22Rv1 (cell line): ENCODE data around the gene PLCB1.

ENCODE experiments used
- H3K27ac ChIP-seq: fragments of 450-650 bp; 2 replicates; pipeline ENCODE4 v1.5.1; 2017
- ZFX ChIP-seq: fragments of 450-650 bp; IDR thresholded peaks from 2 replicates; pipeline ENCODE4 v1.6.1; 2017; ENCODE audit warnings: antibody characterized with exemption, borderline replicate concordance
- TF ChIP-seq, protein P1 (sequence below): fragments of 450-650 bp; IDR thresholded peaks from 2 replicates; pipeline ENCODE4 v1.5.1; 2017; ENCODE audit warnings: mild to moderate bottlenecking

Gene PLCB1

DNA sequence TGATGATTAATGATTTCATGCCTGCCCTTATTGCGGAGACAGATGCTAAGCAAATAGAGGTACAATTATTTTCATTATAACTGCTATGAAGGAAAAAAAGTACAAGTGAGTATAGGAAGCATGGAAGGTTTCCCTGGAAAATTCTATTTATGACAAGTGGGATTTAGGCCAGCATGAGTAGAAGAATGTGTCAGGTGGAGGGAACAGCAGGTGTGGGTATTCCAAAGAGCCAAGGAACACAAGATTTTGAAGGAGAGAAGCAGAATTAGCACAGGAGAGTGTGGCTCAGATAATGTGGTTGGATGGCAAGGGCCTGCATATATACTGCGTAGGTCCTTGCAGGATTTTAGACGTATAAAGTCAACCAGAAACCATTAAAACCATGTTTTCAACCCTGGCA lies 11.4 kb downstream of the PLCB1 start:
- H3K27ac ChIP-seq: no peak overlapping the region
- no peak for TF ChIP-seq ZFX
- TF ChIP-seq, protein P1, sequence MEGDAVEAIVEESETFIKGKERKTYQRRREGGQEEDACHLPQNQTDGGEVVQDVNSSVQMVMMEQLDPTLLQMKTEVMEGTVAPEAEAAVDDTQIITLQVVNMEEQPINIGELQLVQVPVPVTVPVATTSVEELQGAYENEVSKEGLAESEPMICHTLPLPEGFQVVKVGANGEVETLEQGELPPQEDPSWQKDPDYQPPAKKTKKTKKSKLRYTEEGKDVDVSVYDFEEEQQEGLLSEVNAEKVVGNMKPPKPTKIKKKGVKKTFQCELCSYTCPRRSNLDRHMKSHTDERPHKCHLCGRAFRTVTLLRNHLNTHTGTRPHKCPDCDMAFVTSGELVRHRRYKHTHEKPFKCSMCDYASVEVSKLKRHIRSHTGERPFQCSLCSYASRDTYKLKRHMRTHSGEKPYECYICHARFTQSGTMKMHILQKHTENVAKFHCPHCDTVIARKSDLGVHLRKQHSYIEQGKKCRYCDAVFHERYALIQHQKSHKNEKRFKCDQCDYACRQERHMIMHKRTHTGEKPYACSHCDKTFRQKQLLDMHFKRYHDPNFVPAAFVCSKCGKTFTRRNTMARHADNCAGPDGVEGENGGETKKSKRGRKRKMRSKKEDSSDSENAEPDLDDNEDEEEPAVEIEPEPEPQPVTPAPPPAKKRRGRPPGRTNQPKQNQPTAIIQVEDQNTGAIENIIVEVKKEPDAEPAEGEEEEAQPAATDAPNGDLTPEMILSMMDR: no peak

DNA sequence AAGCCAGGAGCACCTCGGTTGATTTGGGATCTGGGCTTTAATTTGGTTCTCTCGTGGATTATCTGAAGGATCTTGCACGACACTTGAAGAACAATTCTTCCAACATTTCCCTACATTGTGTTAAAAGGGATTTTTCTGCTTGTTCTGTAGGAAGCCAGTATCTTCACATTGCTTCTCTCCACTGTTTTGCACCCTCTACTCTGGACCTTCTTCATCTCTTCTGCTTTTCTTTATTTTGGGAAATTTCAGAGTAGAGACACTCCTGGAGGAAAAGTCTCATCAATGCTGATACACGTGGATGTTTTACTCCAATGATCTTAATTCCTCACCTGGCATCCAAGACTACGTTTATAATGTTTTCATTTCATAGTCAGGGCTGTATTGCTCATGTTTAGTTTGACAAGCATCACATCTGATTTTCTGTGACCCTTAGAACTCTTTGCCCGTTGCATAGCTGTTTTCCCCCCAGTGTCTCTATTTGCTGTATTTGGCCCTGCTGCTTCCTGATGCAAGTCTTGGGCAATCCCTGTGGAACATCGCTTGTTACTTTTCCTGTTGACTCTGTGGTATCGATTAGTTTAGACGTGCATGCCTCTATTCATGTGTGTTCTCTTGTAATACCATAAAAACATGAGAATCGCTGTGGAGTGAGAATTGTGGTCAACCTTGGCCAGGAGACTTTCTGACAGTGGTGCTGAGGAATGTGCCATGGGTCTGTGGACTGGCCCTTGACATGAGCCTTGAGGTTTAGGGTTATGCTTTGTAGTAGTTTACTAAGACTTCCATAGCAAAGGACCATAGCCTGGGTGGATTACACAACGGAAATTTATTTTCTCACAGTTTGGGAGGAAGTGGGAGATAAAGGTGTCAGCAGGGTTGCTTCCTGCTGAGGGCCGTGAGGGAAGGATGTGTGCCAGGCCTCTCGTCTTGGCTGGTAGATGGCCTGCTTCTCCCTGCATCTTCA lies 12.5 kb downstream of the PLCB1 start:
- no peak overlapping the region for H3K27ac ChIP-seq
- no peak for TF ChIP-seq ZFX
- TF ChIP-seq, protein P1: no peak

DNA sequence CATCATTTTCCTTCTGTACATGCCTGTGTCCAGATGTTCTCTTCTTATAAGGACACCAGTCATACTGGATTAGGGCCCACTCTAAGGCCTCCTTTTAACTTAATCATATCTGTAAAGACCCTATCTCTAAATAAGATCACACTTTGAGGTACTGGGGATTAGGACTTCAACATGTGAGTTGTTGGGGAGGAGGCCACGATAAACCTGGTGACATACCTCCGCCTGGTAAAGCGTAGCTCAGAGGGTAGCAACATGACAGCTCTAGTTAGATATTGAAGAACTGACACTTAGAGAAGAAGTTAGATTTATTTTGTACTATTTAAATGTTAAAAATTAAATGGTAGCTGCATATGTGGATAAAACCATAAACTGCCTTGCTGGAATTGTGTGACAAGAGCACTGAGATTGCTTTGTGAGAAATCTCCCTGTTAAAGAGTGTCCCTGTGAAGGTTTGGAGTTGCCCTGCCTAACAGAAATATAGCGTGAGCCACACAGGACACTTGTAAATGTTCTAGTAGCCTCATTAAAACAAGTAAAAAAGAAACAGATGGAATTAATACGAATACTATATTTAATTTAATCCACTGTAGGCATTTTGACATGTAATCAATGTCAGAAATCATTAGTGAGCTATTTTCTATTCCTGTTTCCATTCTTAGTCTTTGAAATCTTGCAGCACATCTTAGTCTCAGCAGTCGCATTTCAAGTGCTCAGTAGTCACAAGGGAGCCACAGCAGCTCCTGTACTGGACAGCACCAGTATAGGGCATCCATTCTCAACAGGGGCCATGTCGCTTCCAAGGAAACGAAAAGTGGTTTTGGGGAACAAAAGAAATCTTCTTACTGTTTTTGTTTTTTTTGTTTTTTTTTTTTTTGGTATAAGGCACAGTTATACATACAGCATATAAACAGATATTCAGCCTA lies 13.4 kb downstream of the PLCB1 start:
- H3K27ac ChIP-seq: no peak overlapping the region
- TF ChIP-seq ZFX: no peak
- TF ChIP-seq, protein P1: no peak

DNA sequence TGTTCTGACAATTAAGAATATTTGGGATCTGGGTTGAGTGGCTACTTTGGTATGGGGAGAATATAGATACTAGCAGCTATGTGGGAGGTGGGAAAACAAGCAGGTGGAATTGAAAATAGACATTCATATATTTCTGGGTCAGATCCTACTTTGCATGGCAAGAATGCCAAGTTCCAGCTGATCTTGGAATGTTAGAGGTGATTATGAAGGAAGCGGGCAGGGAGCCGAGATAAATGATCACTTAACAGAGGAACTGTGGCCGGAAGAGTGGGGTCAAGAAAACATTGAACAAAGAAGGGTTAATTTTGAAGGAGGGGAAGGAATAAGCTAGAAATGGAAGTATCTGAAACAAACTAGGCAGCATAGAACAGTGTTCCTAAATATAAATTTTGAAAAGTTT lies 15.4 kb downstream of the PLCB1 start:
- no peak for TF ChIP-seq ZFX
- TF ChIP-seq, protein P1: no peak
- no peak overlapping the region for H3K27ac ChIP-seq

DNA sequence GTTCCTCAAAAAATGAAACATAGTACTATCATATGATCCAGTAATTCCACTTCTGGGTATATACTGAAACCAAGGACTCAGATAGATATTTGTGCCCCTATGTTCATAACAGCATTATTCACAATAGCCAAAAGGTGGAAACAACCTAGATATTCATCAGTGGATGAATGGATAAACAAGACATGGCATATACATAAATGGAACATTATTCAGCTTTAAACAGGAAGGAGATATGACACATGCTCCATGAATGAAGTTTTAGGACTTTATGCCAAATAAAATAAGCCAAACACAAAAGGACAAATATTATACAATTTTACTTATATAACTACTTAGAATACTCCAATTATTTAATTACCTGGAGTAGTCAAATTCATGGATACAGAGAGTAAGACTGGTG lies 16.4 kb downstream of the PLCB1 start:
- H3K27ac ChIP-seq: no peak overlapping the region

DNA sequence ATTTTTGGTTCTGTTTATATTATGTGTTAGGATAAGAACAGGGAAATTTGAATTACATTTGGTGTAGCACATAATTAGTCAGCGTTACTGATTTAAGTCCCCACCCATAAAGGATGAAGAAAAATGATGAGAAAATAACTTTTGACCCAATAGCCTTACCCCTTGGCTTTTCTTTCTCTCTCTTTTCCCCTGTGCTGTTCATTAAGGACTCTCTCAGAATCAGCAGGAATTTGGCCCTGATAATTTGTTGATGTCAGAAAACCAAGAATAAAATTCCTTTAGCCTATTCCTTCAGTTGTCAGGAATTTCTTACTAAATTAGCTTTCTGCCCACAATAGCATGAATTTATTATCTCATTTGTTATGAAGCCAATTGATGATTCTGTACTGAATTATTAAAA lies 18.5 kb downstream of the PLCB1 start:
- H3K27ac ChIP-seq: no peak overlapping the region
- TF ChIP-seq, protein P1: no peak
- no peak for TF ChIP-seq ZFX

More for the DNA sequence above, 16.4 kb downstream of the PLCB1 start:
- no peak for TF ChIP-seq ZFX
- TF ChIP-seq, protein P1: no peak

DNA sequence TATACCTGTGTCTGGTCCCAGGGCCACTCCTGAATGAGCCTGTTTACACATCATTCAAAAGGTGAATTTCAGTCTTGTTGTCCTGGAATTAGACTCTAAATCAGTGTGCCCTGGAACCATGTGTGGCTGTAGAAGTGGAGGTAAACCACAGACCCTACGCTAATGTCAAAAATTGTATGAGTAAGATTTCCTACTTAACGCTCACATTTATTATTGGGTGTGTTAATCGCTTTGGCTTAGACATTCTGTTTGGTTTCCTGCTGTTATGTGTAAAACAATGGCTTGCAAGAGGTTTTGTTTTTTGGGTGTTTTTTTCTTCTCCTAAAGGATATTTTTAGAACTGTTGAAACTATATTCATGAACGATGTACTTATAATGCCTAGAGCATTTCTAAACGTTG lies 19.3 kb downstream of the PLCB1 start:
- no peak for TF ChIP-seq ZFX
- TF ChIP-seq, protein P1: no peak
- H3K27ac ChIP-seq: no peak overlapping the region
